GM12878 (cell line): Measurements from ENCODE around the gene BLOC1S3.
A peak's percentile ranks its signal among the peaks of the same experiment; 100 is the strongest.

Experiments
- EP300 ChIP-seq, 2 experiments: fragments of 150-350 bp in 1 of 2; IDR thresholded peaks; 2 replicates each; pipeline ENCODE4 v1.6.1; 2011 to 2012; ENCODE audit warnings: low read depth in 2 of 2, low read length in 2 of 2, borderline replicate concordance in 1 of 2, improper control_type of control experiment in 1 of 2, inconsistent platforms in 1 of 2; ENCODE audit not compliant: control insufficient read depth in 1 of 2
- GABPA ChIP-seq: IDR thresholded peaks from 2 replicates; pipeline ENCODE4 v1.6.1; 2014; ENCODE audit warnings: antibody characterized with exemption, low read depth, mild to moderate bottlenecking, inconsistent platforms
- TF ChIP-seq, protein P1 (sequence below), 3 experiments: IDR thresholded peaks in 2 of 3; conservative IDR thresholded peaks in 1 of 3; 2 replicates each; pipeline ENCODE4 v1.5.1; 2011; ENCODE audit warnings: low read depth in 3 of 3, low read length in 3 of 3, mild to moderate bottlenecking in 3 of 3, control low read depth in 2 of 3, moderate library complexity in 2 of 3, inconsistent platforms in 1 of 3, mixed read lengths in 1 of 3; ENCODE audit not compliant: control insufficient read depth in 2 of 3, insufficient read depth in 1 of 3; ENCODE audit errors: extremely low read depth in 1 of 3
- TF ChIP-seq, protein P2 (sequence below): IDR thresholded peaks from 2 replicates; pipeline ENCODE4 v1.6.1; 2012; ENCODE audit warnings: mild to moderate bottlenecking, low read depth, low read length

DNA sequence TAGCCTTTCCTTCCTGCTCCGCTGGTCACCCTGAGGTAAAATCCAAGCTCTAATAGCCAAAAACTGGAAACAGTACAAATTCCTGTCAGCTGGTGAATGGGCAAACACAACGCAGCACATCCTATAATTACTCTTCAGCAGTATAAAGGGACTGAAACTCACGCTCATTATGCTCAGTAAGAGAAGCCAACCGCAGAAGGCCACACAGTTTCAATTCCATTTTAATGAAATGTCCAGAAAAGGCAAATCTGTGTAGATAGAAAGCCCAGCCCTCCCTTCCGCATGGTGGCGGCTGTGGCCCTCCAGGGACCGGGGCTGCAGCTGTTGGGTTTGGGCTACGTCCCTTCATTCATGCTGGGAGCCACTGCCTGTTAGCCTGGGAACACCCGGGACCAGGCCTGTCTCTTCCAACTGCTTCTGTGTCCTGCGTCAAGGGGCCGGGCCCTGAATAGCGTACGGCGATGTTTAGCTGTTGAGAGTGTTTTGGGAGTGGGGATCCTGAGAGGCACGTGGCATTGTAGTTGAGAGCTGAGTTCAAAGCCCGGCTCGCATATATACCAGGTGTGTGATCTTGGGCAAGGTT is 41.3 kb upstream of the BLOC1S3 start:
- TF ChIP-seq, protein P1, sequence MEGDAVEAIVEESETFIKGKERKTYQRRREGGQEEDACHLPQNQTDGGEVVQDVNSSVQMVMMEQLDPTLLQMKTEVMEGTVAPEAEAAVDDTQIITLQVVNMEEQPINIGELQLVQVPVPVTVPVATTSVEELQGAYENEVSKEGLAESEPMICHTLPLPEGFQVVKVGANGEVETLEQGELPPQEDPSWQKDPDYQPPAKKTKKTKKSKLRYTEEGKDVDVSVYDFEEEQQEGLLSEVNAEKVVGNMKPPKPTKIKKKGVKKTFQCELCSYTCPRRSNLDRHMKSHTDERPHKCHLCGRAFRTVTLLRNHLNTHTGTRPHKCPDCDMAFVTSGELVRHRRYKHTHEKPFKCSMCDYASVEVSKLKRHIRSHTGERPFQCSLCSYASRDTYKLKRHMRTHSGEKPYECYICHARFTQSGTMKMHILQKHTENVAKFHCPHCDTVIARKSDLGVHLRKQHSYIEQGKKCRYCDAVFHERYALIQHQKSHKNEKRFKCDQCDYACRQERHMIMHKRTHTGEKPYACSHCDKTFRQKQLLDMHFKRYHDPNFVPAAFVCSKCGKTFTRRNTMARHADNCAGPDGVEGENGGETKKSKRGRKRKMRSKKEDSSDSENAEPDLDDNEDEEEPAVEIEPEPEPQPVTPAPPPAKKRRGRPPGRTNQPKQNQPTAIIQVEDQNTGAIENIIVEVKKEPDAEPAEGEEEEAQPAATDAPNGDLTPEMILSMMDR (IDR thresholded peaks at IDR 0.05 in 2 of 3, conservative IDR thresholded peaks at IDR 0.05 in 1 of 3; ENCODE audit: control insufficient read depth in 2 of 3, extremely low read depth in 1 of 3, insufficient read depth in 1 of 3, low read depth in 3 of 3, low read length in 3 of 3): peak in 2 of 3 experiments; percentile 14 to 29; a peak in 2 of 6 replicates
- TF ChIP-seq, protein P2, sequence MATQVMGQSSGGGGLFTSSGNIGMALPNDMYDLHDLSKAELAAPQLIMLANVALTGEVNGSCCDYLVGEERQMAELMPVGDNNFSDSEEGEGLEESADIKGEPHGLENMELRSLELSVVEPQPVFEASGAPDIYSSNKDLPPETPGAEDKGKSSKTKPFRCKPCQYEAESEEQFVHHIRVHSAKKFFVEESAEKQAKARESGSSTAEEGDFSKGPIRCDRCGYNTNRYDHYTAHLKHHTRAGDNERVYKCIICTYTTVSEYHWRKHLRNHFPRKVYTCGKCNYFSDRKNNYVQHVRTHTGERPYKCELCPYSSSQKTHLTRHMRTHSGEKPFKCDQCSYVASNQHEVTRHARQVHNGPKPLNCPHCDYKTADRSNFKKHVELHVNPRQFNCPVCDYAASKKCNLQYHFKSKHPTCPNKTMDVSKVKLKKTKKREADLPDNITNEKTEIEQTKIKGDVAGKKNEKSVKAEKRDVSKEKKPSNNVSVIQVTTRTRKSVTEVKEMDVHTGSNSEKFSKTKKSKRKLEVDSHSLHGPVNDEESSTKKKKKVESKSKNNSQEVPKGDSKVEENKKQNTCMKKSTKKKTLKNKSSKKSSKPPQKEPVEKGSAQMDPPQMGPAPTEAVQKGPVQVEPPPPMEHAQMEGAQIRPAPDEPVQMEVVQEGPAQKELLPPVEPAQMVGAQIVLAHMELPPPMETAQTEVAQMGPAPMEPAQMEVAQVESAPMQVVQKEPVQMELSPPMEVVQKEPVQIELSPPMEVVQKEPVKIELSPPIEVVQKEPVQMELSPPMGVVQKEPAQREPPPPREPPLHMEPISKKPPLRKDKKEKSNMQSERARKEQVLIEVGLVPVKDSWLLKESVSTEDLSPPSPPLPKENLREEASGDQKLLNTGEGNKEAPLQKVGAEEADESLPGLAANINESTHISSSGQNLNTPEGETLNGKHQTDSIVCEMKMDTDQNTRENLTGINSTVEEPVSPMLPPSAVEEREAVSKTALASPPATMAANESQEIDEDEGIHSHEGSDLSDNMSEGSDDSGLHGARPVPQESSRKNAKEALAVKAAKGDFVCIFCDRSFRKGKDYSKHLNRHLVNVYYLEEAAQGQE: no peak
- TF ChIP-seq EP300 (IDR thresholded peaks at IDR 0.05; ENCODE audit: borderline replicate concordance in 1 of 2, control insufficient read depth in 1 of 2, low read depth in 2 of 2, low read length in 2 of 2) (peak in 1 of 2 experiments; percentile 81; a peak in 2 of 4 replicates), GABPA (no peak)
